ENCODE results near the gene CEMP1. TPM values are rescaled to one million over a fixed set of nuclear protein-coding genes. Genes with fewer than 3 reads are reported as not detected.
"Not testable (repeated sequence)": the region's sequence is repeated elsewhere in the genome, so short reads cannot be mapped to it uniquely, and the experiment has no call there.

CEMP1 gene
- total RNA-seq, 4 donors from 2014 or later = 0.34 to 3.9 (median 3.5) TPM; not detected in 1

GRCh38 chr16:2554709-2555425, 23.7 kb upstream of the CEMP1 start:
- not testable (repeated sequence) for H3K4me1 ChIP-seq; H3K36me3 ChIP-seq; H3K9me3 ChIP-seq; H3K27me3 ChIP-seq; H3K4me3 ChIP-seq; DNase-seq (ENCODE audit: low spot score in 2 of 2); H3K27ac ChIP-seq
- no CpG with 5 or more reads among the region's 13 CpGs for WGBS

- H3K4me3 ChIP-seq, H3K27me3 ChIP-seq, H3K27ac ChIP-seq, H3K36me3 ChIP-seq, H3K9me3 ChIP-seq, H3K4me1 ChIP-seq: not testable (repeated sequence)
- peak in 1 of 2 donors; percentile 18 for DNase-seq (ENCODE audit: low spot score in 2 of 2)
- WGBS = 44% methylated on average over 16 of the region's 17 CpGs
Measured at GRCh38 chr16:2551420-2551889, 20.2 kb upstream of the CEMP1 start.

GRCh38 chr16:2550283-2550878, 19.2 kb upstream of the CEMP1 start:
- not testable (repeated sequence) for H3K27ac ChIP-seq; DNase-seq (ENCODE audit: low spot score in 2 of 2); H3K9me3 ChIP-seq; H3K4me3 ChIP-seq; H3K36me3 ChIP-seq; H3K27me3 ChIP-seq
- 29% methylated on average over 1 of the region's 14 CpGs for WGBS
- peaks cover 11% of the 10 kb centered on the region for H3K4me1 ChIP-seq

GRCh38 chr16:2543771-2544170, 12.6 kb upstream of the CEMP1 start:
- peaks cover 37% of the 10 kb centered on the region for H3K4me1 ChIP-seq
- 90% methylated on average over 14 of the region's 14 CpGs for WGBS

GRCh38 chr16:2541409-2541808, 10.2 kb upstream of the CEMP1 start:
- H3K27ac ChIP-seq; H3K27me3 ChIP-seq; H3K36me3 ChIP-seq; DNase-seq (ENCODE audit: low spot score in 2 of 2); H3K4me3 ChIP-seq; H3K9me3 ChIP-seq: not testable (repeated sequence)
- H3K4me1 ChIP-seq = peaks cover 47% of the 10 kb centered on the region
- 56% methylated on average over 5 of the region's 6 CpGs for WGBS

More at GRCh38 chr16:2543771-2544170, 12.6 kb upstream of the CEMP1 start:
- not testable (repeated sequence) for H3K27me3 ChIP-seq; H3K9me3 ChIP-seq; H3K27ac ChIP-seq; H3K4me3 ChIP-seq; DNase-seq (ENCODE audit: low spot score in 2 of 2); H3K36me3 ChIP-seq

GRCh38 chr16:2540912-2541311, 9.7 kb upstream of the CEMP1 start:
- not testable (repeated sequence) for DNase-seq (ENCODE audit: low spot score in 2 of 2); H3K36me3 ChIP-seq; H3K9me3 ChIP-seq; H3K27ac ChIP-seq; H3K27me3 ChIP-seq; H3K4me3 ChIP-seq
- H3K4me1 ChIP-seq = peaks cover 47% of the 10 kb centered on the region
- 73% methylated on average over 4 of the region's 4 CpGs for WGBS

- not testable (repeated sequence) for H3K9me3 ChIP-seq; H3K27me3 ChIP-seq; H3K36me3 ChIP-seq; H3K4me3 ChIP-seq; DNase-seq (ENCODE audit: low spot score in 2 of 2); H3K27ac ChIP-seq
- H3K4me1 ChIP-seq = peaks cover 49% of the 10 kb centered on the region
- TF ChIP-seq CTCF (IDR thresholded peaks at IDR 0.05) = peak in 1 of 2 donors; percentile 31
- WGBS = 49% methylated on average over 6 of the region's 14 CpGs
Measured at GRCh38 chr16:2539845-2540458, 8.7 kb upstream of the CEMP1 start.

GRCh38 chr16:2539192-2539844, 8.1 kb upstream of the CEMP1 start:
- WGBS = 80% methylated on average over 24 of the region's 24 CpGs
- not testable (repeated sequence) for H3K27me3 ChIP-seq; H3K36me3 ChIP-seq; DNase-seq (ENCODE audit: low spot score in 2 of 2); H3K9me3 ChIP-seq; H3K27ac ChIP-seq
- peak overlapping the region; percentile 64 for H3K4me3 ChIP-seq
- H3K4me1 ChIP-seq = peaks cover 49% of the 10 kb centered on the region

Data from suprapubic skin (tissue), 4 donors.